HG03139 (cell line): ENCODE results near the gene IQSEC2.

Source experiments
- ATAC-seq: cut with Tn5 transposase; IDR thresholded peaks from one replicate; pipeline ENCODE4 v1.9.1; 2021; ENCODE audit not compliant: unreplicated experiment

Gene IQSEC2

DNA sequence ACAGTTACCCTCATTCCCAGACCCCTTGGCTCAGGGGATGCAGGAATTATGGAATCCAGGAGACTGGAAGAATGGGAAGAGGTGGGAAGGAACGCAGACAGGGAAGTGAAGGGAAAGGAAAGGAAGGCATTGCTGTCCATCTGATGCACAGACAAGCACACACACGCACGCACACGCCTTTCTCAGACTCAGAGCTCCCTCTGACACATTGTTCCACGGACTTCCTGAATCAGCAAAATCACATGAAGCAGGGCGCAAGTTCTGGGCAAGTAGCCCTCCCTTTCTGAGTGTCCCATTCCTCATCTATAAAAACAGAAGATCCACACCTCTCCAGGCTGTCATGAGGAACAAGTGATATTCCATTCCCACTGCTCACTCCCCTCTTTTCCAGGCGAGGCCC is 13.2 kb downstream of the IQSEC2 start:
- no peak for ATAC-seq

- ATAC-seq: no peak
Measured at GRCh38 chrX:53266914-53267313, 14.5 kb downstream of the IQSEC2 start.

DNA sequence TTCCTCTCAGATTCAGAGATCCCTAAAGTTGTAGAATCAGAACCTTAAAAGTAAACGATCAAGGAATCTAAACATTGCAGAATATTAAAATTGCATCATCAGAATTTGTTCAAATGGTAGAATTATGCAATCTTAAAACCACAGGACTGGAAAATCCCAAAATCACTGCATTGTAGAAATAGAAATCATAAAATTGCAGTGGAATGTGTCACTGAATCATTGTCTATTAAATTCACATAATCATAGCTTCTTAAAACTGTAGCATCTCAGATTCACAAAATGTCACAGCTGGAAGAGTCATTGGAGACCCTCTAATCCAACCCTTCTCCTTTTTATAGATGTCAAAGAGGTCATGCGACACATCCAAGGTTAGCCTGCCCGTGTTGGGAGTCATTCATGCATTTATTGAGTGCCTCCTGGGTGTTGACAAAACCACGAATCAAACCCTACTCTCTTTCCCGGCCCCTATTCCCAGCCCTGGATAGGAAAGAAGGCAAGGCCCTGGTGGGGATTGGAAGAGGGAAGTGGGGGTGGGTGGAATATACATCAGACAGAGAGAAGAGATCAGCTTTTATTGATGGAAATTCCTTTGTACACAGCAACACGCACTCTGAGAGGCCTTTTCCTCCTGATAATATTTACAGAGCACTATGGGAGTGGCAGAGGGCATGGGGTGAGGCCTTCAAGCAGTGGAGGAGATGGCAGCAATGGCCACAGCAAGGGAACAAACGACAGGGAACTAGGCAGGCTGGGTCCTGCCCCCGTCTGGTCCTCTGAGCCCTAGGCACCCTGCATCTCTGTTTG is 15.4 kb downstream of the IQSEC2 start:
- no peak for ATAC-seq

DNA sequence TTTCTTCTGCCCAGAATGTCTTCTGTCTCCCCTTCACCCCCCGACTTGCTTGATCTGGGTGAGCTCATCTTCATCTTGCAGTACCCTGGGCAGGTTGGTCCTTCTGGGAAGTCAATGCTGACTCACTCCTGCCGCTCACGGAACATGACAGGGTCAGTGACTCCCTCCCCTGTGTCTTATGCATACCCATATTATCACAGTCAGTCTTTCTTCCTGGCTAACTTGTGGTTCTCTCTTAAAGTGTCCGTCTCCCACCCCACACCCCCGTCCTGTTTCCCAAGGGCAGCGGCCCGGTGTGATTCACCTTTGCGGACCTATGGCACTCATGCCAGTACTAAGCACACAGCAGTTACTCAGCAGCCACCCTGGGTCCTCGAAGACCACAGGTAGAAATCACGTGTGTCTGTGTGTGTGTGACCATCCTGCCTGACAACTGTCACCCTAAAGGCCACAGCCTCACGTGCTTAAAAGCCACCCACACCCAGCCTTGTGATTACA is 17.7 kb downstream of the IQSEC2 start:
- ATAC-seq: no peak

DNA sequence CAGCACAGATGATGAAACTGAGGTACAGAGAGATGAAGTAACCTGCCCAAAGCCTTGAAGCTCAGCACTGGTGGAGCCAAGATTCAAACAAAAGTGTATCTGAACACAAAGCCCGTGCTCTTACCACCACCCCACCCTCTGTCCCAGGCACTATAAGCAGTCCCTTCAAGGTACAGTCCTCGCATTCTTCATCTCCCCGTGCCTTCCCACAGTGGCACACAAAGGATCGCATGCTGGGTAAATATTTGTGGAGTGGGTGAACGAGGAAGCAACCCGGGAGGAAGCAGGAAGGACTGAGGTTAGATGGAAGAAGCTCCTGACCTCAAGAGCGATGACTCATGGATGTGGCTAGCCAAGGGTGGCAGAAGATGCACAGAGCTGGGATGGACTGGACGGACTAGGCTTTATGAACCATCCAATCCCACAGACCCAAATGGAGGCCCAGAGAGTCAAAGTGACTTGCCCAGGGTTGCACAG is 18.4 kb downstream of the IQSEC2 start:
- no peak for ATAC-seq

- no peak for ATAC-seq
Measured at GRCh38 chrX:53262189-53262917, 19.0 kb downstream of the IQSEC2 start.

GRCh38 chrX:53261355-53261972 is 19.9 kb downstream of the IQSEC2 start:
- no peak for ATAC-seq

DNA sequence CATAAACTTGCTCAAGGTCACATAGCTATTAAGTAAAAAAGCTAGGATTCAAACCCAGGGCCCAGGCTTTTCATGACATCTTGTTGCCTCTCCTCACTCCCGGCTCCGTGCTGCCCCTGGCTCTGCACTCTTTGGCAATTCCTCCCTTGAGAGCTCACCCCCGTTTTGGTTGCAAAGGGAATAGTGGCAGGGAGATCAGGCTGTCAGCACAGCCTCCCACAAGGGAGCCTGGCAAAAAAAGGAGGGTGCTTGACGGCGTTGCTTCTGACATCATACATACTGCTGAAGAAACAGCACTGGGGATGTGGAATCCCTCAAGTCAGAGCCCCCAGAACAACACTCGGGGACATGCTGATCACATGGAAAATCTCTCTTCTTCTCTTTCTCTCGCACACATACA is 20.5 kb downstream of the IQSEC2 start:
- ATAC-seq: no peak

DNA sequence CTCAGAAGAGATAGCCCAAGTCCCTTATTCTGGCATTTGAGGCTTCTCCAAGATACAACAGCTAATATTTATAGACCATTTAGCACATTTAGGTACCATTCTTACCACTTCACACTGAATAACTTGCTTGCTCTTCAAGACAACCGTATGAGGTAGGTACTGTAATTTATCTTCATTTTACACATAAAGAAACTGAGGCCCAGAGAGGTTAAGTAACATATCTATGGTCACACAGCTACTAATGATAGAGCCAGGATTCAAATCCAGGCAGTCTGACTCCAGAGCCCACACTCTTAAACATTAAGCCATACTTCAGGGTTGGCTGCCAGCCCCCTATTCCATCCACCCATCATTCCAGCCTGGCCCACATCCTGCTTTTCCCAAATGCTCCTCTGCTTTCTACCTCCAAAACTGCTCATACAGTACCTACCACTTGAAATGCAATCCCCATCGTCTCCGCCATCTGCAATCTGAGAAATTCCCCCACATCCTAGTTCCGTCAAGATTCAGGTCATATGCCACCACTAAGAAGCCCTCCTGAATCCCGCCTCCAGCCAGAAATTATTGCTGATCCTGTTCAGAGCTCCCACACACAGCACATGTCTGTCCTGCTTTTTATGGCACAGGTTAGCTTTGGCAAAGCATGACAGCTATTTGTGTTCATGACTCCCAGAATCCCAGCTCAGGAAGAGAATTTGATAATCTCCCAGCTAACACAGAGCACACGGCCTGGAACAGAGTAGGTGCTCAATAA is 23.5 kb downstream of the IQSEC2 start:
- ATAC-seq: no peak

- no peak for ATAC-seq
Measured at GRCh38 chrX:53257166-53257565, 24.2 kb downstream of the IQSEC2 start.

DNA sequence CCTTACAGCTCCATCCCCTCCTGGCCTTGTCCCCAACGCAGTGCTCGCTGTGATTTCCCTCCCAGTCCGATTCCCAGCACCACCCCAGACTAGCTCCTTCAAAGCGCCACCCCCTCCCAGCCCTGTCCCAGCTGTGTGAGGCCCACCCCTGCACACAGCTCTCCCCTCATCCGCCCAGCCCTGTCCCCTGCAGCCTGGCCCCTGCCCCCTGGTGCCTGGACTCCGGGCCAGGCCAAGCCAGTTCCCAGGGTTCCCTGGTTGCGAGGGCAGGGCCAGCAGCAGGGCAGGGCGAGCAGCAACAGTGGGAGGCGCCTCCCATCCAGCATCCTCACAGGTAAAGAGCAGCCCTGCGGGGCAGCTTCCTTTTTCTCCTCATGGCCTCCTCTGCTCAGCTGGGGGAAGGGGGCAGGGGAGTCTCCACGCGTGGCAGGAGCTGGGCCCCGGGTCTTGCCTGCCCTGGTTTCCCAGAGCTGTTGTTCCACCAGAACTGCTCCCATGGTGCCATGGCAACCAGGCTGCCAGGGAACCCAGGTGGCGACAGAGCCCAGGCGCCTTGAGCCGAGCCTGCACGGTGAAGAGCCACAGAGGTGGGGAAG is 24.8 kb downstream of the IQSEC2 start:
- no peak for ATAC-seq

- ATAC-seq: no peak
Measured at GRCh38 chrX:53255738-53256191, 25.6 kb downstream of the IQSEC2 start.

DNA sequence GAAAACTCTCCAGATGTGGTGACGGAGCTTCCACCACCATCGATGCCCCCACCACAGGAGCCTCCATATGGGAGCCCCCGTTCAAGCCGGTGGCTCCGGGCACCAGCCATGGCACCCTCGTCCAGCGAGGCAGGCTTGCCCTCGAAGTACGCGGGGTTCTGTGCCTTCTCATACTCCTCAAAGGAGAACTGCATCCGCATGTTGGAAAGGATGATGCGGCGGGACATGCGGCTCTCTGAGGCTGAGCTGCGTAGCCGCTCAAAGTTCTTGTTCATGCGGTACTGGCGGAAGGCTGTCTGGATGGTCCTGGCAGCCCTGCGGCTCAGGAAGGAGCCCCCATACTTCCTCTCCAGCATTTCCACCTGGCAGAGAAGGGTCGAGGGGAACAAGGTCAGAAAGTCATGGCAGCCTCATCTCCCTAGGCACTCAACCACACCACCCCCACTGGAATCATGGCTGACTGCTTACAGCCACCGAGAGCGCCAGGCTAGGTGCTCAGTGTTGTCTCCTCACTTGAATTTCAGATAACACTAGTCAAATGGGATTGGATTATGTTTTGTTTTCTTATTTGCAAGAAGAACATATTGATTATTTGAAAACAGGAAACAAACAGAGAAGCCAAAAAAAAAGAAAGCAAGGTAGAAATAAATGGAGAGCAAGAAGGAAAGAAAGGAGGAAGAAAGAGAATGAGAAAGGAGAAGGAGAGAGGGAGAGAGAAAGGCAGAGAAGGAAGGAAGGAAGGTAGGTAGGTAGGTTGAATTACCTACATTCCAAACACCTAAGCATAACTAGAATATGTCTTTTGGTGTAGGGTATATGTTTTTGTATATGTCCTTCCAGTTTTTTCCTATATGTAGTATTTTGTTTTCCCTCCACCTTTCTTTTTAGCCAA is 26.6 kb downstream of the IQSEC2 start:
- no peak for ATAC-seq

GRCh38 chrX:53253293-53254020 is 27.9 kb downstream of the IQSEC2 start:
- ATAC-seq: no peak

DNA sequence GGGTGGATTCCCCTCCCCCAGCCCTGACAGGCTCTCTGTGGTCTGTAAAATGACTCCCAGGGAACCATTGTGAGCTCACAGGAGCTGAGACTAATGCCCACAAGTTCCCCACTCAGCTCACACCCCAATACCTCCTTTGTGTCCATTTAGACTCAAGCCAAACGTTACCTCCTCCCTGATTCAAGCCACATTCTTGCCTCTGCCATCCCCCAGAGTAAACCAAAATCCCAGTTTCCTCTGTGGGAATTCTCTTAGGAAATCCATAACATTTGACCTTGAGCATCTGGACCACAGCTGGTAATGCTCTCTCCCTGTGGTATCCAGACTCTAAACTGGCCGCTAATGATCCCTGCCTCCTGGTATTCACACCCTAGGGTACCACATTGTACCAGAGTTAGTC is 30.1 kb downstream of the IQSEC2 start:
- no peak for ATAC-seq

- no peak for ATAC-seq
Measured at GRCh38 chrX:53250556-53250955, 30.8 kb downstream of the IQSEC2 start.

GRCh38 chrX:53249408-53250042 is 31.9 kb downstream of the IQSEC2 start:
- no peak for ATAC-seq

GRCh38 chrX:53247928-53248327 is 33.5 kb downstream of the IQSEC2 start:
- no peak for ATAC-seq
